Measurements from ENCODE around the gene GRPEL1.
A peak's percentile ranks its signal among the peaks of the same experiment; 100 is the strongest.
"Not testable (repeated sequence)": the region's sequence is repeated elsewhere in the genome, so short reads cannot be mapped to it uniquely, and the experiment has no call there.

GRPEL1 gene

GRCh38 chr4:7089213-7089986 is 21.5 kb upstream of the GRPEL1 start:
- no peak for DNase-seq

- DNase-seq, result no peak
Measured at GRCh38 chr4:7087036-7087435, 19.2 kb upstream of the GRPEL1 start.

GRCh38 chr4:7086384-7086783 is 18.5 kb upstream of the GRPEL1 start:
- DNase-seq, result no peak

- not testable (repeated sequence) for DNase-seq
Measured at GRCh38 chr4:7084564-7084961, 16.7 kb upstream of the GRPEL1 start.

GRCh38 chr4:7083597-7084563 is 16.0 kb upstream of the GRPEL1 start:
- no peak for DNase-seq

- not testable (repeated sequence) for DNase-seq
Measured at GRCh38 chr4:7079909-7080308, 12.0 kb upstream of the GRPEL1 start.

GRCh38 chr4:7079483-7079882 is 11.6 kb upstream of the GRPEL1 start:
- DNase-seq, result not testable (repeated sequence)

- DNase-seq, result no peak
Measured at GRCh38 chr4:7078025-7078424, 10.2 kb upstream of the GRPEL1 start.

GRCh38 chr4:7077371-7077770 is 9.5 kb upstream of the GRPEL1 start:
- DNase-seq, result no peak

- no peak for DNase-seq
Measured at GRCh38 chr4:7076696-7077082, 8.8 kb upstream of the GRPEL1 start.

GRCh38 chr4:7075962-7076695 is 8.3 kb upstream of the GRPEL1 start:
- DNase-seq, result no peak

- peak; percentile 19 for DNase-seq
Measured at GRCh38 chr4:7074426-7074825, 6.6 kb upstream of the GRPEL1 start.

GRCh38 chr4:7073526-7074390 is 5.9 kb upstream of the GRPEL1 start:
- peak; percentile 46 for DNase-seq

- DNase-seq, result no peak
Measured at GRCh38 chr4:7073059-7073458, 5.2 kb upstream of the GRPEL1 start.

- DNase-seq, result peak; percentile 34
Measured at GRCh38 chr4:7070729-7071511, 3.1 kb upstream of the GRPEL1 start.

- DNase-seq, result no peak
Measured at GRCh38 chr4:7068883-7069282, 1.0 kb upstream of the GRPEL1 start.

GRCh38 chr4:7068279-7068842 is 497 bp upstream of the GRPEL1 start:
- no peak for DNase-seq

GRCh38 chr4:7067126-7067451 is 775 bp downstream of the GRPEL1 start:
- DNase-seq, result no peak

GRCh38 chr4:7066493-7066892 is 1.4 kb downstream of the GRPEL1 start:
- DNase-seq, result no peak

- no peak for DNase-seq
Measured at GRCh38 chr4:7066006-7066405, 1.9 kb downstream of the GRPEL1 start.

GRCh38 chr4:7063362-7063761 is 4.5 kb downstream of the GRPEL1 start:
- no peak for DNase-seq
